NCI-H2227 (cell line): ENCODE data around the gene HMCN1.
"Not testable (repeated sequence)": the region's sequence is repeated elsewhere in the genome, so short reads cannot be mapped to it uniquely, and the experiment has no call there.

Experiments
- DNase-seq: peaks from one replicate; lab custom pipeline; 2025; ENCODE audit not compliant: unreplicated experiment; lab: John Stamatoyannopoulos, UW

HMCN1 gene

DNA sequence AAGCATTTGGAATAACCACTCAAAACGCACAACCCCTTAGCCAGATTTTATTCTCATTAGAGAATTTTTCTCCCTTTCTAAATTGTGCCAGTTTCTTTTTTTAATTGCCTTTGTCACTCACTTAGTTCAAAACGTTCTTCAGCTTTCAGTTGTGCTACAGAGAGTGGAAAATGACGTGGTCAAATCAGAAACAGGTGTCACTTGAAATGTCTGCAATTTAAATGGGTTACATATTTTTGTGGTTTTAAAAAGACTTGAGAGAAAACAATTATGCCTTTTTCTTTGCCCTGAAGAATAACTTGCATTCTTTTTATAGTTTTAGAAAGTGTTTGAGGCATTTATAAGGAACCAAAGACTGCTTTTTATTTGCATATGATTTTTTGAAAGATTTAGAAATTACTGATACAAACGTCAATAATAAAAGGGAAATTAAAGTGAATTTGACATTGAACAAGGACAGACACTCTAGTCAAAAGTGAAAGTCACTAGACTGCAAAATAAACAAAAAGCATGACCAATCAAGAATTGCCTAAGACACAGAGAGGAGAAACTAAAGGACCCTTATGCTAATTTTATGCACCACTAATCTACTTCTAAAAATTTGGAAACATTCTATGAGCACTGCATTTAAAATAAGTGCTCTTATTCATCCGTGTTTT lies 449.9 kb downstream of the HMCN1 start:
- DNase-seq, result no peak

DNA sequence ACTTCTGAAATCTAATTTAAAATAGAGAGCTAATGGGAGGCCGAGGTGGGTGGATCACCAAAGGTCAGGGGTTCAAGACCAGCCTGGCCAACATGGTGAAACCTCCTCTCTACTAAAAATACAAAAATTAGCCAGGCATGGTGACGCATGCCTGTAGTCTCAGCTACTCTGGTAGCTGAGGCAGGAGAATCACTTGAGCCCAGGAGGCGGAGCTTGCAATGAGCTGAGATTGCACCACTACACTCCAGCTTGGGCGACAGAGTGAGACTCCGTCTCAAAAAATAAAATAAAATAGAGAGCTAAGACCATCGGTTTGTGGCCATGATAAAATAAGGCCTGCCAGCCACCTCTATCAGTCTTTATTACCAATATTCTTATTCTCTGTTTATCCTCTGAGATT lies 452.1 kb downstream of the HMCN1 start:
- DNase-seq, result not testable (repeated sequence)

DNA sequence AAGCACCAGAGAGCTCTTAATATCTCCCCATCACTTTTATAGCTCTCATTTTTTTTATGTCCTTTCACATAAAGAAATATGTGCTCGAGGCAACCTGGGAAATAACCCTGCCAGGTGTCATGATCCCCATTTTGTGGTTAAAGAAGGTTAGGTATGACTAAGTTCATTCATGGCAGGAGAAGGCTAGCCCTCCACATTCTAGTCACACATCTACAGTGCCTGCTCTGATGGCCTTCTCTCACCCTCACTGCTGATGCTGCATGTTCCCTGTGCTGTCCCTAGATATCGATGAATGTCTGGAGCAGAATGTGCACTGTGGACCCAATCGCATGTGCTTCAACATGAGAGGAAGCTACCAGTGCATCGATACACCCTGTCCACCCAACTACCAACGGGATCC lies 453.4 kb downstream of the HMCN1 start:
- no peak for DNase-seq

DNA sequence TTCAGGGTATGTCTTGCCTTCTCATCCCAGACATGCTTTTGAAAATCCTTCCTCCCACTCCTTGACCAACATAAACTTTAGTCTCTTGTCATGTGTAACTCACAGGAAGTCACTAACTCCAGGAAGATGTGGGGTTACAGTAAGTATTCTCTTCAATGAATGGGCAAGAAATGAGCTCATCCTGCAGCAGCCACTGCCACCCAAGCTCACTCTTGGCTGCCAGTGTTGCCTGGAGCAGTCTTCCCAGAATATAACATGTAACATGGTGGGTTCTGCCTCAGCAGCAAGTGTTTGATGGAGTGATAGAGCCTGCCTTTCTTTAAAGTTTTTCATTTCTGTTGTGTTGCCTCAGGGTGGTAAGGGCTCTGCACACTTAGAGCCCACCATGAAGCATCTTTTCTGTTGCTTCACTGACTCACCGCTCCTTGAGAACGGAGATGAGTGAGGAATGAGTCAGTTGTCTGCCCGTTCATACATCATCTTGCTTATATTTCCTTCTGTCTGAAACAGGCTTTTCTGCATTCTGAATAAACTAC lies 453.9 kb downstream of the HMCN1 start:
- DNase-seq, result no peak

DNA sequence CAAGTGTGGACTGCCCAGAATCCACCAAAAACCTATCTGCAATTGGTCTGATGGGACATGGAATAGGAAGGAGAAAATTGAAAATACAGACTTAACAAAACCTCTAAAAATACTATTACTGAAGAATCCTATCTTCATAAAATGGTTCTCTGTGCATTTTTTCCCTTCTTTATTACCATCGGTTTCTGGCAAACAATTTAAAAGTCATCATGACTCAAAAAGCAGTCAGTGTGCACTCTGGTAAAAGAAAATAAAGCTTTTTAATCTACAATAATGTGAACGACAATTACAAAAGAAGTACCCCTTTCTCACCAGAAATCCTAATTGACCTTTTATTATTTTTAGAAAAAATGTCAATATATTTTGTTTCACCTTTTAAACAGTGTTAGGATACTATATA lies 454.5 kb downstream of the HMCN1 start:
- no peak for DNase-seq

DNA sequence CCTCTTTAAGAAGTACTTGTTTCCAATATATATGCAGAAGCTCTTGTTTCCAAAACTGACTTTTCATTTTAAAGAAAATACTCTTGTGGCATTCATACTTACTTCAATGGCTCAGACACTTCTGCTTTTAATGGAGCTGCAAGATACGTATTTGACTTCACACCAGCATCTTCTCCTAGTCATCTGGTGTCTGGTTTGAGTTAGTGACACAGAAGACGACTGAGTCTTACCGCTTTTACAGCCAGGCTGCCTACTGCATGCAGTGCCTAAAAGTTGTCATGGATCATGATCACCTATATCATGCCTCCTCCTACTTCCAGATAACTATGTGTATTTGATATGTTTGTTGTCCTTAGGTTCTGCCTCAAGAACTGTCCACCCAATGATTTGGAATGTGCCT lies 455.0 kb downstream of the HMCN1 start:
- no peak for DNase-seq

DNA sequence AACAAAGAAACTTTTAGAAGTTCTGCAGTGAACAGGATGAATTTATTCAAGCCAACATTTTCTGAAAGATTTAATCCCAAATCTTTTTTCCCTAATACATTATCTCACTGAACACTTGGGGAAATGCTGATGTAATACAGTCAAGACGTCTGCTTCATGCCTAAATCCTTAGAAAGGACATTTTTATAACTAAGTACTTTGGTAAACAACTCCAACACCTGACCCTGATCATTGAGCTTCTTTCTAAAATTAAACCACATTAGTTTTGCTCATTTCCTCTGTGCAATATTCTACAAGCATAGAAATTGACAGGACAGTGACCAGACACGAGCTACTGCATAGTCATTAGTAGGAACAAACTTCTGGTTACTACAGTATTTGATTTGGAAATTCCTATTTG lies 457.3 kb downstream of the HMCN1 start:
- no peak for DNase-seq

DNA sequence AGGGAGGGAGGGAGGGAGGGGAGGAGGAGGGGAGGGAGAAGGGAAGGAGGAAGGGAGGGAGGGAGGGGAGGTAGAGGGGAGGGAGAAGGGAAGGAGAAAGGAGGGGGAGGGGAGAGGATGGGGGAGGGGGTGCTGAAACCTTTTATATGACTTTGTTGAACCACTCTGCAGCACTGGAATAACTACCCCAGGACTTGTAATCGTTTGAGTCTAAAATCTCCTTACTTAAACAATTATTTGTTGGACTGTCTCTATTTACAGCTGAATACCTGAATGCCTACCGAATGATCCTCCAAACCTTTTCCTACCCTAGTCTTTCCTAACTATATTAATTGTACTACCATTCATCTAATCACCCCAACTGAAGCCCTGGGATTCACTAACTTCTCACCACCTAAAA lies 459.0 kb downstream of the HMCN1 start:
- DNase-seq, result no peak

DNA sequence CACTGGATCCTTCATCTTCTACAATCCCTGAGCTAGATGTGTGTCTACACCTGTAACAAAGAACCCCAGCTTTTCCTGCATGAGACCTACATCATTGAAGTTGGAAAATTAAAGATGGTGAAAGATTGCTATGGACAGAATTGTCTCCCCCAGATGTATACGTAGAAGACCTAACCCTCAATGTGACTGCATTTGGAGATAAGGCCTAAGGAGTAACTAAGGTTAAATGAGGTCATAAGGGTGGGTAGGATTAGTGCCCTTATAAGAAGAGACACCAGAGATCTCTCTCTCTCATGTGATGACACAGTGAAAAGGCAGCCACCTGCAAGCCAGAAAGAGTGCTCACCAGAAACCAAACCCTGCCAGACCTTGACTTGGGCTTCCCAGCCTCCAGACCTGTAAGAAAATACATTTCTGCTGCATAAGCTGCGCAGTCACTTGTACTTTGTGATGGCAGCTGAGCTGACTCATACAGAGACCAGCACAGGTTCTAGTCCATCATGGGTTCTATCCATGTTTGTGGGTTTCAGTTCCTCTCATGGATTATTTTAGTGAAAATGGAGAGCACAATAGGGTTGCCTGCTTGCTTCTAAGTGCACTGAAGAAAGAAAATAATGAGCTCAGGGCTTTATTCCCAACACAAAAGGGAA lies 460.0 kb downstream of the HMCN1 start:
- no peak for DNase-seq

DNA sequence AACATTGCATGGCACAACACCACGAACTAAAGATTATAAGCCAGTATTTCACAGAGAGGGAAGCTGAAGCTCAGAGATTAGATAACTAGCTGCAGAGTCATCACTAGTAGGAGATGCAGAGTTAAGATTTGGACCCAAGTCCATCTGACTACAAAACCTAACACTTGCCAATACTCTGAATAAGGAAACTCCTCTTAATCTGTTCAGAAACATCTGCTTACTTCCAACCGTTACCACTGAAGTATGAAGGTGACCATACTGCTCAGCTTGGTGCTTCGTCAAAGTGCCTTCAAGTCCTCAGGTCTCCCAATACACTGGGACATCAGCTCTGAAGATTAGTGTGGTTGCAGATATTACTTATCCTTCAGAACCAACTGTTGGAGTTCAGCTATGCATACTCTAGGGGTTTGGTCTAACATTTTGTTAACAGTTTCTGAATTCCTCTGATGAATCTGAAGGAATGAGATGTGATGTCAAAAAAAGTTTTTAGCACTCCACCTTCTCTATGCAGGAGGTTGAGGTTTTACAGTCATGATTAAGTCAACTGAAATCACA lies 461.3 kb downstream of the HMCN1 start:
- DNase-seq, result no peak

DNA sequence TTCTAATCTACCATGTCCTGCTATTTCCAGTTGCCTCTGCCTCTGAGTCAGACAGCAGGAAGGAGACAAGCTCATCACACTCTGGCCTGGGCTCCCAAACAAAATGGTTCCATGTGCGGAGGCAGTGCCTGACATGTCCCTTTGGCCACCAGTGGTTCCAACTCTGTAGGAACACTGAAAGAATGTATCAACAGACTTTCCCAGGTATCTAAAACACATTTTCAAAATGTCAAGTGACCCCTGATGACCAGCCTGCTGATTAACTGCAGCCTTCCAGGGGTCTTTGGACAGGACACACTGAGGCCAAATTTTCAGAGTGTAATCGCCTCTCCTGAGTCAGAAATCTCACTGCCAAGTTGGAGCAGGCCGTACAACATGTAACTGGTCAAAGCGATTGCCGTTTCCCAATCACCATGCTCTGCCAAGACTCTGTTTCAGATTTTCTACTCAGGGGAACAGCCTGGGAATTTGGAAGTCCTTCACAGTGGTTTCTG lies 468.1 kb downstream of the HMCN1 start:
- no peak for DNase-seq

DNA sequence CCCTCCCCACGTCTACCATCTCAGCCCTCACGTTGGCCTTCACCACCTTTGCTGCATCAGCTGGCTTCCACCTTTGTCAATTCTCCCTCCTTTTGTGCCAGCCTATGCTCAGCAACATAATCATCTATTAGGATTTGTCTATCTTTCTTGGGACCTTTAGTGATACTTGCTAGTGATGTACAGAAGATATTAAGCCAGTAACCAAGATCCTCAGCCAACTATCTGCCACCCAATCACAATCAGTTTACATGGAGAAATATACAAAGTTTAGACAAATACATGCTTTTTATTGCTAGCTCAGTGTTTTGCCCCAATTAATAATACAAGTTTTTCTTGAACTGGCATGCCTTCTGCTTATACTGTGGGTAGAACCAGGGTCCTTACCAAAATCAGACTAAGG lies 468.6 kb downstream of the HMCN1 start:
- DNase-seq, result no peak

DNA sequence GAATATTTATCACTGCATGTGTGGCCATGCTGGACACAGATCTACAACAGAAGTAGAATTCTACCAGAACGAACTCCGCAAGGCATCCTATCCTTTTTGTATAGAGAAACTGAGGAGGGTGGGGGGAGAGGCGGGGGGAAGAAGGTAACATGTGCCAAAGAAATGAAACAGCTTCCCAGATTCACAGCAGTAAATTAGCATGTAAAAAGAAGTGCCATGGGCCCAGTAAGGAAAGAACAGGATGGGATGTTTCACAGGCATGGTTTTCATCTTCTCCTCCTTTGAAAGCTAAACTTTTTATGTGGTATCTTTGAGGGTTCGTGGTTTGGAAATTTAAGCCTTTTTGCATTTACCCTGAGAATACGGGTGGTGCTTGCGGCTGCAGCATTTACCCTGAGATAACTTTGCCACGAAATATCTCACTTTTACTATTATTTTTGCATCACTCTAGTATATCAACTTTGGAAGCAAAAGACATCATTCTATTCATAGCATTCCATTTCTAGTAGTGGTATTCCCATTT lies 471.9 kb downstream of the HMCN1 start:
- DNase-seq, result no peak

DNA sequence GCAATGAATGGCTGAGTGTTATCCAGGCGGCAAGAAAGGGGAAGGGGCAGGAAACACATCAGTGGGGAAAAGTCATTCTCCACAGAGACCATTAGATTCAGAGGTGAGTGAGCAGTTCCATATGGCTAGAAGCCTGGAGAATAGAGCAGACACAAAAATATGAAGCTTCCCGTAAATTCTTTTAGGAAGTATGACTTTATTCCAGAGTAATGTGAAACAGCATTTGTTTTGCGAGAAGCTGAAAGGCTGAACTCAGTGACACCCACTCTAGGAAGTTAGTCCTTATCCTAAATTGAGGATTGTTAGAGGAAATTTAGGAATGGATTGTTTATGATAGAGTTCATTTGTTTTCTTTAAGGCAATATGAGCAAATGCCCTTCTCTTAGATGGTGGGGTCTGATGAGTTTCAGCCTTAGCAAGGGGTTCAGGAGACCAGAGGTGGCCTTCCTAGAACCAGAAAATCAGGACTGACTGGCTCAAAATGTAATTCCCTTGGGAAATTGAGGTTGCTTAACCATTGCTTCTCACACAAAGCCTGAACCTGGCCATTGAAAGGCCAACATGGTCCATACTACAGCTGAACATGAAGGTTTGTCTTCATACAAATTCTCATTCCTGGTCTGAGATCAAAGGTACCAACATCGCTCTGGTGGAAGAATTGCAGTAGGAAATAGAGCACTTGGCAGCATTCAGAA lies 473.3 kb downstream of the HMCN1 start:
- DNase-seq, result no peak

DNA sequence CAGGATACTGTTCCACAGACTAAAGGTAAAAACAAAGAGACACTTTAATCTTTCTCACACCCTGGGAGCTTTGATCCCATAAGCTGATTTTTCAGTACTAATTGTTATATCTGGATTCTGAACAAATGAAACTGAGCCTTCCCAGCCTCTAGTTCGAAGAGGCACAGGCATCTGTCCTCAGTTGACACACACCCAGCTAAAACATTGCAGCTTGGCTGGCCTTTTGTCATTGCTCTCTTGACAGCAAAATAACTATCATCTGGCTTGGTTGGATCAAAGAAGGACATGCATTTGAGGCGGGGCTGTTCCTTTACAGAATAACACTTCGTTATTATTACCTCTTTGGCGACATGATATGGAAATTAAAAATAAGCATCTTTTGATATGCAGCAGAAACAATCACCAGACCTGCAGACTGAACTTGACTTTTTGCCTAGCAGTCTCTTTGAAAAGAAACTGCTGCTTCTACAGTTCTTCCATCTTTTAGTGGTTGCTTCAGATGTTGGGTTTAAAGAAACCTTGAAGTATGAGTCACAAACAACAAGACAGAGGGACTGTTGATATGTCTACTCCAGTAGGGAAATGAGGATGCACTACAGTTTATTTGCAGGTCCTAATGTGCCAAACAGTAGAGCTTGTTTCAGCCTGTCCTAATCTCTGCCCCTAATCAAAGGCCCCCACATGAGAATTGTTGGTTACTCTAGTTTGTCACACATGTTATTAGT lies 474.4 kb downstream of the HMCN1 start:
- no peak for DNase-seq

DNA sequence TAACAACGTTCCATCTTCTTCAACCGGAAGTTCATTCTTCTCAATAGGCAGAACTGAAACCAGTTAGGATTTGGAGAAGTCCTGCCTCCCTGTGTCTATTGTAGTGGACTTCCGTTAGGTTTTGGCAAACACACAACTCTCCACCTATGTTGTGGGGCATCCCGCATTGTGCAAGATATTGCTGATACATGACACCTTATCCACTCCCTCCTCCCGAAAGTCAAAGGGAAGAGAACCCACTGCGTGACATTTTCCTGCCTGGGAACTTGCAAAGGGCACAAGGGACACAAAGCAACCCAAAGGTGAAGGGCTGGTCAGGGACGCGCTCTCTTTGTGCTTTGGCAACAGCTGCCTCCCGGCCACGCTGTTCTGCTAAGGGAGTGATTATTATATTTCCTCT lies 476.1 kb downstream of the HMCN1 start:
- DNase-seq, result no peak

DNA sequence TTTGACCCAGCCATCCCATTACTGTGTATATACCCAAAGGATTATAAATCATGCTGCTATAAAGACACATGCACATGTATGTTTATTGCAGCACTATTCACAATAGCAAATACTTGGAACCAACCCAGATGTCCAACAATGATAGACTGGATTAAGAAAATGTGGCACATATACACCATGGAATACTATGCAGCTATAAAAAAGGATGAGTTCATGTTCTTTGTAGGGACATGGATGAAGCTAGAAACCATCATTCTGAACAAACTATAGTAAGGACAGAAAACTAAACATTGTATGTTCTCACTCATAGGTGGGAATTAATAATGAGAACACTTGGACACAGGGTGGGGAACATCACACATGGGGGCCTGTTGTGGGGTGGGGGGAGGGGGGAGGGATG lies 477.4 kb downstream of the HMCN1 start:
- not testable (repeated sequence) for DNase-seq

DNA sequence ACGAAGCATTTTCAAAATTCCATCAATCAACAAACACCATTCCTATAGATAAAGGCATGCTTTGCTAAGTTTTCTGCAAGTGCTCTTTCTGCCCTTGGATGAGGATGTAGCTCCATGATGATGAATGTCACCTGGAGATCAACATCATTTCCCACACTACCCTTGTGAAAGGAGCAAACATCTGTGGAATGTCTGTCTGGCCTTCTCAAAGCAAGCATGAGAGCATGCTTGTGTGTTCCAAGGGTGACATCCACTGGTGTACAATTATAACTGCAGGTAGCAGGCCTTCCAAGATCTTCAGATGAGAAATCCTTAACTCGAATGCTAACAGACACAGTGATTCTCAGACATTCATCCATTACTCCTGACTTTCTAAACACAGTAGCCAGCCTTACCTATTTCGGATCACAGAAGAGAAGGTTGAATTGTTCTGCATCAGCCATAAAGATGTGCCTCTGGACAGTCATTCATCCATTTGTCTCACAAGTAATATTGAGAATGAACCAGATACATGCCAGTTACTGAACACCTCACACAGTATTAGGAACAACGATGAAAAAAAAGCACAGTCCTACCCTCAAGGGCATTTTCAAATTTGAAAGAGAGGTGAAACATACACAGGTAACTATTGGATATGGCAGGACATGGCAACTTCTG lies 478.5 kb downstream of the HMCN1 start:
- DNase-seq, result peak; percentile 65

DNA sequence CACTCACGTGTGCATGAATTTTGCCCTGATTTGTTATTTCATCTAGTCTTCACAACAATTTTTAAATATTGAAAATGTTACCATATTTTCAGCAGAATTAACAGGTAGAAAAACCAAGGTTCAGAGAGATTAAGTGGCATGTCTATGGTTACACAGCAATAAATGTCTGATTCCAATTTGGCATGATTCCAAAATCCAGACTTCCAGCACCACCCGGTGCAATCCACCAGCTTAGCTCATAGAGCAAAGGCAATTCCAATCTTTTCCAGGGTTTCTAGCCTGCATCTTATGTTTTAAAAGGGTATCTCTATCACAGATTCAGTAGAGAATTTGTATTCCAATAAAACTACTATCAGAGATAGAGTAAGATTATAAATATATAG lies 479.0 kb downstream of the HMCN1 start:
- DNase-seq, result no peak

DNA sequence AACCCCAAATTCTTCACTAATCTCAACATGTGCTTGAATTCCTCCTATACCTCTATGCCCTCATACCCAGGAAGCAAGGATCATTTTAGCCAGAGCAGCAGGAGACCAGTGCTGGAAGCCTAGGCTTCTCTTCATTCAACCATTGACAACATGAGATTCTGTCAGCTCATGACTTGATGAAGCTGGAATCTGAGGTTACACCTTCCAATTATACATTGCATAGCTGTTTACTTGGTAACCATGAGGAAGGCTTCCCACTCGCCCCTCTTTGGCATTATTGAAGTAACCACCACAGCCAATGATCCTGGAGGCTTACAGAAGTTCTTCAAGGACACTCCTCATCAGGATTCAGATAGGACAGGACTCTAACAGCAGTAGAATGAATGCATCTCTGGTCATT lies 480.6 kb downstream of the HMCN1 start:
- no peak for DNase-seq
